HG03520 (cell line): ENCODE data around the gene CEP120.
"Not testable (repeated sequence)": the region's sequence is repeated elsewhere in the genome, so short reads cannot be mapped to it uniquely, and the experiment has no call there.

Experiments used
- ATAC-seq: cut with Tn5 transposase; IDR thresholded peaks from one replicate; pipeline ENCODE4 v1.9.1; 2021; ENCODE audit warnings: mild to moderate bottlenecking, moderate library complexity; ENCODE audit not compliant: unreplicated experiment

CEP120 gene

GRCh38 chr5:123423278-123424149, at the start of gene CEP120:
Gene CEP120, minus strand, starts transcription at chr5:123423403. Its CDS starts 405 bp downstream, at chr5:123422998.
- peak; percentile 98 for ATAC-seq

GRCh38 chr5:123472150-123472924, 49.1 kb upstream of the CEP120 start:
- ATAC-seq, result no peak

- ATAC-seq, result no peak
These were observed 48.2 kb upstream of the CEP120 start for GRCh38 chr5:123471385-123471784.

GRCh38 chr5:123466839-123467238, 43.6 kb upstream of the CEP120 start:
- ATAC-seq, result not testable (repeated sequence)

- no peak for ATAC-seq
These were observed 37.1 kb upstream of the CEP120 start for GRCh38 chr5:123460296-123460729.

GRCh38 chr5:123458994-123459393, 35.8 kb upstream of the CEP120 start:
- not testable (repeated sequence) for ATAC-seq

GRCh38 chr5:123456242-123456641, 33.0 kb upstream of the CEP120 start:
- no peak for ATAC-seq

GRCh38 chr5:123455640-123456039, 32.4 kb upstream of the CEP120 start:
- ATAC-seq, result peak; percentile 92

GRCh38 chr5:123455095-123455494, 31.9 kb upstream of the CEP120 start:
- ATAC-seq, result peak; percentile 57

- ATAC-seq, result no peak
These were observed 31.2 kb upstream of the CEP120 start for GRCh38 chr5:123454259-123454911.

GRCh38 chr5:123452401-123452800, 29.2 kb upstream of the CEP120 start:
- no peak for ATAC-seq

- no peak for ATAC-seq
These were observed 27.8 kb upstream of the CEP120 start for GRCh38 chr5:123451047-123451446.

GRCh38 chr5:123450640-123451039, 27.4 kb upstream of the CEP120 start:
- no peak for ATAC-seq

- ATAC-seq, result no peak
These were observed 26.9 kb upstream of the CEP120 start for GRCh38 chr5:123450114-123450513.

GRCh38 chr5:123449424-123449974, 26.3 kb upstream of the CEP120 start:
- ATAC-seq, result no peak

- ATAC-seq, result no peak
These were observed 25.5 kb upstream of the CEP120 start for GRCh38 chr5:123448743-123449142.

GRCh38 chr5:123448017-123448617, 24.9 kb upstream of the CEP120 start:
- ATAC-seq, result peak; percentile 82

- ATAC-seq, result no peak
These were observed 20.8 kb upstream of the CEP120 start for GRCh38 chr5:123444016-123444415.

- ATAC-seq, result peak; percentile 53
These were observed 18.2 kb upstream of the CEP120 start for GRCh38 chr5:123441408-123441807.

GRCh38 chr5:123440456-123441181, 17.4 kb upstream of the CEP120 start:
- no peak for ATAC-seq
